HG02840 (cell line): ENCODE results near the gene OR5B12.
"Not testable (repeated sequence)": the region's sequence is repeated elsewhere in the genome, so short reads cannot be mapped to it uniquely, and the experiment has no call there.

ENCODE experiments used
- ATAC-seq: cut with Tn5 transposase; IDR thresholded peaks from one replicate; pipeline ENCODE4 v1.9.1; 2021; ENCODE audit warnings: mild to moderate bottlenecking, moderate library complexity, moderate number of reproducible peaks; ENCODE audit not compliant: unreplicated experiment, low FRiP score

OR5B12 gene

DNA sequence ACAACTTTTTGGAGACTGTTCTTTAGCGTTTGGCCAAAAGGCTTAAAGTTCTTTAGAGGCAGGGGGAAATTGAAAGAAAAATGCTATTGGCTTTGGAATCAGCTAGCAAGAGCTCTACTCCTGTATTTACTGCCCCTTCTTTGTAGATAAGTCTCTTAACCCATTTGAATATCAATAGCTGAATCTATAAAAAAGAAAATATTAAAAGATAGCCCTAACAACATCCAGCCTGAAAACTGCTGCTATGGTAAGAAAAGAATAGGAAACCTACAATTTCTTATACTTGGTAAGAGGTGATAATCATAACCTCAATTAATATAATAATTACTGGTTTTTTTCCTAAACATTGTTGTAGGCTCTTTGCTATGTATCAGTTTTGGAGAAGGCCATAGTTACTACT is at the start of gene OR5B12:
Gene OR5B12 (minus strand): TSS at position 101 of the 400 bp plus-strand sequence. CDS start 2,085 bp downstream, outside the sequence.
- ATAC-seq: no peak

DNA sequence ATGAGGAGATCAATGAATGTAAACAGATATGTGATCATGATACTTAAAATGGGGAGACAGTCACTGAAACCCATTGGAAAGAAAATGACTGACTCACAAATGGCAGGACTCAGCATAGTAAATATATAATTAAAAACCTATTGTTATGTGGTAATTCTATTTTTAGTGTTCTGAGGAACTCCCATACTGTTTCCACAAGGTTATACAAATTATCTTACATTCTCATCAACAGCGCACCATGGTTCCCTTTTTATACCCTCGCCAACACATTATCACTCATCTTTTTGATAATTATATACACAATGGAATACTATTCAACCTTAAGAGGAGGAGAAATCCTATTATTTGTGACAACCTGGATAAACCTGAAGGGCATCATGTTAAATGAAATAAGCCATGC is 48.8 kb upstream of the OR5B12 start:
- ATAC-seq: no peak

DNA sequence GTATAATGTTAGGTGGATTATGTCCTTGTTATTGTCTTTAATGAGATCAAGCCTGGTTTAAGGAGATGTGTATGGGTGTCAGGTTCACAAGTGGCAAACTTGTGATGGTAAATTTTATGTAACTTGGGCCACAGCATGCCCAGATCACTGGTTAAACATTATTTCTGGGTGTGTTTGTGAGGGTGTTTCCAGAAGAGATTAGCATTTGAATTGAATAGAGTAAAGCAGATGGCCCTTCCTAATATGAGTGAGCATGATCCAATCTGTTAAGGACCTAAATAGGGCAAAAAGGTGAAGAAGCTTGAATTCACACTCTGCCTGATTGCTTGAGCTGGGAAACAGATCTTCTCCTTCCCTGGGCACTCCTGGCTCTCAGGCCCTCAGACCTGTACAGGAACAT is 45.1 kb upstream of the OR5B12 start:
- no peak for ATAC-seq

DNA sequence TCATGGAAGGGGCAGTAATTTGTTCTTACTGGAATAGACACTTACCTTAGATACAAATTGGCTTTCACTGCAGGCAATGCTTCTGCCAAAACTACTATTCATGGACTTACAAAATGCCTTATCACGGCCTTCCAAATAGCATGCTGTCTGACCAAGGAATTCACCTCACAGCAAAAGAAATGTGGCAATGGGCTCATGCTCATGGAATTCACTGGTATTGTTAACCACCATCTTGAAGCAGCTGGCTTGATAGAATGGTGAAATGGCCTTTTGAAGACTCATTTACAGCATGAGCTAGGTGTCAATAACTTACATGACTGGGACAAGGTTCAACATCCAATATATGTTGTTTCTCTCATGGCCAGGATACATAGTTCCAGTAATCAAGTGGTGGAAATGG is 43.9 kb upstream of the OR5B12 start:
- no peak for ATAC-seq

DNA sequence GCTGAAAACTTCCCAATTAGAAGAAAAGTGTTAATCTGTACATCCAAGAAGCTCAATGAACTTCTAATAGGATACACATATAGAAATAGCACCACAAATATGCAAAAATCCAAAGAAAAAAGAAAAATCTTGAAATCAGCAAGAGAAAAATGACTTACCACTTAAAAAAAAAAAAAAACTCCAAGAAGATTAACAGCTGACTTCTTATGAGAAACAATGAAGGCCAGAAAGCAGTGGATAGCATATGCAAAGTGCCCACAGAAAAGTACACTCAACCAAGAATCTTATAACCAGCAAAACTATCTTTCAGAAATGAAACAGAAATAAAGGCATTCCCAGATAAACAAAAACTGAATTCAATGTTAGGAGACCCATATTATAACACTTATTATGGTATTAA is 29.9 kb upstream of the OR5B12 start:
- no peak for ATAC-seq

DNA sequence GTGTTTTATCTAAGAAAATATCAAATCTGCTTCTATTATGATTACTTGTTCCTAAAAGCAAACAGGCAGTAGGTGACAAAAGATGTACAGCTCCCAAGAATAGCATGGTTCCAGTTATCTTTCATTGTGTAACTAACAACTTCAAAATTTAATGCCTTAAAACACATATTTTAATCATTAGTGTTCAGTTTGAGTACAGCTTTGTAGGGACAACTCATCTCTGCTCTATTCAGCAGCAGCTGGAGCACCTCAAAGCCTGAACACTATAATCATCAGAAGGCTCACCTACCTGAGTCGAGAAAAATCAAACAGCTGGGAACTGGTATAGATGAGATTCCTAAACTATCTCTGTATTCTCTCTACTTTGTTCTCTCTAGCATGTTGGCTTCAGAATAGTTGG is 24.3 kb upstream of the OR5B12 start:
- no peak for ATAC-seq

DNA sequence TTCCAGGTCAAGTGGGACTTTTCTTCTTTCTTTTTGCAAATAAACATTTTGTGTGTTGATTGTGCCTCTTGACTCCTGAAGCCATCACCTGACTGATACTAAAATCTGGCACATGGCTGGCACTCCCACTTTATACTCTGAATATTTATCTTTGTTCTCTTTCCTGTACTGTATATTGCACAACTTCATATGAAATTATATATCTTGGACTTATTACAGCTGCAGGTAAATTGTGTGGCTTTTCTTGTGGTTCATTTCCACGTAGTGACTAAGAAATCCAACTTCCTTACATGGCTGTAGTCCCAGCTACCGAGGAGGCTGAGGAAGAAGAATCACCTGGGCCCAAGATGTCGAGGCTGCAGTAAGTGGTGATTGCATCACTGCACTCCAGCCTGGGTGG is 23.7 kb upstream of the OR5B12 start:
- no peak for ATAC-seq

DNA sequence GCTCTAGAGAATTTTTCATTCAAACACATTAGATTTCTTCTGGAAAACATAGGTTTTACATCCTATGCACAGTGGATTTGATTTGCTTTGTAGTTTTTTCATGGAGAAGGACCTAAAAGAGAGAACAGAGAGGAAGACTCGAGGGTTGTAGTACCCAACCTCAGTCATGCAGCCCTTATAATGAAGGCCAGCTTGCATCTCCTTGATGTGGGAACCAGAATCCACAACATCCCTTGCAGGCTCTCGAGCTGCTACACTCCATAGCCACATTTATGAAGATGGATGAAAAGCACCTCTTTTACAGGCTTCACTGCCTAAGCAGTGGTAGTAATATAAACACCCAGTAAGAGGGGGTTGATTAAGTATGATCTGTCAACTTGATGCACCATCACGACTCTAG is 9.5 kb upstream of the OR5B12 start:
- ATAC-seq: no peak

DNA sequence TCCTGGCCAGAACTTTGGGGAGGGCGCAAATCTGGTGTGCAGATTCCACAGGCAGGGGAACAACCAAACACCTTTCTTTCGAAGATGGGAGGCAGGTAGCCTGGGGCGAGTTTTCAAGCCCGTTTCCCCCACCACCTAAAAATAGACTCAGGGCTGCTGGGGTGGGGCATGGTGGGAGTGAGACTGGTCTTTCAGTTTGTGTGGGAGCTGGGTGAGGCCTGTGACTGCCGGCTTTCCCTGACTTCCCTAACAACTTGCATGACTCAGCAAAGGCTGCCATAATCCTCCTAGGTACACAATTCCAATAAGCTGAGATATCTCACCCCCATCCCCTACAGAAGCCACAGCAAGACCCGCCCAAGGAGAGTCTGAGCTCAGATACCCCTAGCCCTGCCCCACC is 4.3 kb upstream of the OR5B12 start:
- no peak for ATAC-seq

DNA sequence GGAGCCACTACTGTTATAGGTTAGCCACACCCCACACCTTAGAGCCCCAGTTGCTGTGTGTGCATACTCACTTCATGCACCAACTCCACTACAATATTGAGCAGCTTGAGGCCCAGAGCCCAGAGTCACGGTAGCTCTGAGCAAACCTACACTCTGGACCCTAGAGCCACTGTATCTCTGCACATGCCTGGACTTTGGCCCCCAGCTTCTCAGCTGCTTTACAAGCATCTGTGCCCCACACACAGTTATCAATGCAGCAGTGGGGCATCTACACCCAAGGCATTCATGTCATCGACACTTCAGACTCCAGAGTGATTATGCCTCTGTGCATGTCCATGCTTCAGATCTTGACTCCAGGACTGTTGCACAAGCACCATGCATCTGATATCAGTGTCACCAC is 2.3 kb upstream of the OR5B12 start:
- no peak for ATAC-seq

DNA sequence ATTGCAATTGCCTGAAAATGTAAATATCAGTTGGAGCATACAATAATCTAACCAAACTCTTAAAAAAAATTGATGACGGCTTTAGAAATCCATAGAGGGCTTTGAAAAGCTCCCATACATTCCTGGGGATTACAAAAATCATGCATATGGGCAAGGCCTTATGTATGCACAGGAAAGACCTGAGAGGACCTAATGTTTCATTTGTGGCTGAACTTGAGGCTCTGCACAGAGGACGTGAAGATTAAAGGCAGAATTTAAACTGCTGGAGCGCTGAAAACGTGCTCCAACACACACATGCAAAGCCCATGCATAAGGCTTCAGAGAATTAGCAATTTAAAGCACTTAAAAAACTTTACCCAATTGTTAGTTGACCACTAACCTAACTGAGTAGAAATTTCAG is 3.5 kb downstream of the OR5B12 start:
- no peak for ATAC-seq

DNA sequence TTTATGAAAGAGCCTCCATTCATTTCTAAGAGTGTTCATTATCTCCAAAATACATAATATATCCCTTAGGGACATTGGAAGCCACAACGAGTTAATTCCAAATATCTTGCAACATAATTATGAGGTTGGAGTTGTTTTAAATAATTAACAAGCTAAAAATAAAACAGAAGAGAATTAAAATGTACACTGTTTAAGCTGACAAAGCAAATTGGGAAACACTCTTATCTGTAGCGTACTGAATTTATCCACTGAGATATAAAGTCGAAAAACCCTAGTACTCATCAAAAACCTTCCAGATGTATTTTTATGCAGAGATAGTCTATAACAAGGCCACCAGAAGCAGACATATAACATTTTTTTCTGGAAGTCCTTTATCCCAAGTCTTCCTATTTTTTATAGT is 7.8 kb downstream of the OR5B12 start:
- ATAC-seq: no peak

DNA sequence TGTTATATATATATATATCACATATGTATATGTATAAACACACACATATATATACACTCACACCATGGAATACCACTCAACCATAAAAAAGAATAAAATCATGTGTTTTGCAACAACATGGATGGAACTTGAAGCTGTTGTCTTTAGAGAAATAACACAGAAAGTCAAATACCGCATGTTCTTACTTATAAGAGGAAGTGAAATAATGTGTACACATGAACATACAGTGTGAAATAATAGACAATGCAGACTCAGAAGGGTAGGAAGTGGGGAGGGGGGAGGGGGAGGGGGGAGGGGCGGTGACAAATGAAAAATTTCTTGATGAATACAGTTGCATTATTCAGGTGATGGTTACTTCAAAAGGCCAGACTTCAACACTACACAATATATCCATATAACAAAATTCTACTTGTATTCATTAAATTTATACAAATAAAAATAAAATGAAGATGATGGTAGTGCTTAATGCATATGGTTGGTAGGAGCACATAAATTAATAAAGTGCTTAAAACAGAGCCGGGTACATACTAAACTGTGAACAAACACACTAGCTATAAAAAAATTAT is 8.3 kb downstream of the OR5B12 start:
- no peak for ATAC-seq

DNA sequence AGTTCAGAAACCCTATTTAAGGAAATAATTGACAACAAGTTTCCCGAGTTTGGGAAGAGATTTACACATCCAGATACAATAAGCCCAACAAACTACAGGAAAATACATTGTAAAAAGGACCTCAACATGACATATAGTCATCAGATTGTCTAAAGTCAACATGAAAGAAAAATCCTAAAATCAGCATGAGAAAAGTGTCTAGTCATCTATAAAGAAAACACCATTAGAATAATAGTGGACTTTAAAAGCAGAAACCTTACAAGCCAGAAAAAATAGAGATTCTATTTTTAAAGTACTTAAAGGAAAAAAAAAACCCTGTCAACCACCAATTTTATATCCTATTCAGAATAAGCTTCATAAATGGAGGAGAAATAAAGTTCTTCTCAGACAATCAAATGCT is 12.8 kb downstream of the OR5B12 start:
- ATAC-seq: no peak

DNA sequence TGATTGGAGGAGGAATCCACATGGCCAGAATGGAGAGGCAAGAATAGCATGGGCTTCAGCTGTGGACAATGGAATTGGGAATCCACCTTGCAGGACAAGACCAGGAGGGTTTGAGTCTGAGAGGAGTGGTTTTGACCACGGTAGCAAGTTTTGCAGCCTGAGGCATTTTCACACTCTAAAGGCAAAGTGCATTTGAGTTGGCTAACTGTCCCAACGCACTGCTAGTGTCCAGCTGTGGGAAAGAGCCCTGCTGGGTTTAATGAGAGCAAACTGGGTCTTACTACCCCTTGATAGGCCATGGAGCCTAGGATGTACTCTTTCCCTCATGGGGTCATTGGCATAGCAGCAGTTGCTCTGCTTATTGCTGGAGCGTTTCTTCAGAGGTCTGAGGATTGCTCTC is 14.0 kb downstream of the OR5B12 start, which contains the start of gene OR5B2:
Gene OR5B2 (minus strand): TSS at position 101 of the 400 bp plus-strand sequence. CDS start 4,860 bp downstream, outside the sequence.
- ATAC-seq: no peak

DNA sequence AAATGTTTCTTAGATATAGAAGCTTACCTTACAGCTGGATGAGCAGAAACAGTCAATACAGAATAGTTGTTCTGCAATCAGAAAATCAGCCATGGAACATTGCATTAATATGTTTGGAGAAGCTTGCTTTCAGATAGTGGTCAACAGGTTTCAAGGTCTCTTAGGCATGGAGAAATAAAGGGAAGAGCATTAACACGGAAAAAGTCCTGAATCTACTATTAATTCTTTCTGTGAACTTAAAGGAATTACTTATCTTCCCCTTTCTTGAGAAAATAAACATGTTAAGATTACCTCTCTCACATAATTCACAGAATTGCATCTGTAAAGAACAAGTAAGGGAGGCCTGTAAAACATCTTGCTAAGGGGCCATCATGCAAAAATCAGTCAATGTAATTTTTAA is 35.3 kb downstream of the OR5B12 start, which contains the start of gene OR5B3:
Gene OR5B3 (minus strand): TSS at position 101 of the 400 bp plus-strand sequence. CDS start 3,465 bp downstream, outside the sequence.
- ATAC-seq: no peak

DNA sequence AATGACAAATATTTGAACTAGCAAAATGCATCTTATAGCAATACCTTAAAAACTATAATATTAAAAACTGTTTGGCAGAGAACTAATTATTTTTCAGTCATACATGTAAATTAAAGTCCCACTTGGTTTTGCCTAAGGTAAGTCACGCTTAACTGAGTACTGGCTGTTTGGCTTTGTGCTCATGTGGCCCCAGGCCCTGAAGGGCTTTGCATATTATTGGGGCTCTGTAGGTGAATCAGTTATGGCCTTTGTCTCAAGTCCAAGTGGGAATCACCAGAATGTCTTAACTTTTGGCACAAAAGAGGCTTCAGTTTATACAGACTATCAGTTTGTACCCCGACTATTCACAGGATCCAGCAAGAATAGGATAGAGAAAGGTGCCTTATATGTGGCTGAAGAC is 42.4 kb downstream of the OR5B12 start:
- ATAC-seq: not testable (repeated sequence)

DNA sequence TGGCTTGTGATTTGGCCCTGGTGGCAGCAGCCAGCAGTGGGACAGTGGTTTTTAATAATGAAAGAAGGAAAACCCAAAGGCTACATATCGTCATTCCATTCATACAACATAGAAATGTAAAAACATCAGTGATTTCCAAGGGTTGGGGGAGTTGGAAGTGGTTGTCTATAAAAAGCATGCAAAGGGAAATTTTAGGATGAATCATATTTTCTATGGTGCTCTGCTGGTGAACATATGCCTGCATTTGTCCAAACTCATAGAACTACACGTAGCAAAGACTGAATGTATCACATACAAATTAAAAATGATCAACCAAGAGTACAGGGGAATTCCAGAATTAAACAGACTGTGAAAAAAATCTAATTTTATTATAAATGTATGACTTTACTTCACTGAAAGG is 46.5 kb downstream of the OR5B12 start:
- ATAC-seq: no peak

DNA sequence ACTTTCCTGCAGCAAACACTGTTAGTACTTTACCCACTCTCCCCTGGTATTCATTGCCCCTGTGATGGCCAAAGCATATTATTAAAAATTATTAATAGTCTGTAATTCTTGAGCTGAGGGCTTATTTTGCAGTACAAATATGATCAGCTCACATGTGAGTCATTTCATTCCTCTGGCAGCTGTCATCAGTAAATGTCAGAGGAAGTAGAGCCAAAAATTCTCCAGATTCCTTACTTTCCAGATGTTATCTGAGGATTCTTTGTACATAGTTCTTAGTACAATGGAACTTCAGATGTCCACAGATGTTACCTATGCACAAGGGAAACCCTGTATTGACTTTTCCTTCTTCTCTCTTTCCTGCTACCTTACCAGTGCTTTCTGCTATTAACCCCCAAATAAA is 47.8 kb downstream of the OR5B12 start:
- ATAC-seq: no peak

DNA sequence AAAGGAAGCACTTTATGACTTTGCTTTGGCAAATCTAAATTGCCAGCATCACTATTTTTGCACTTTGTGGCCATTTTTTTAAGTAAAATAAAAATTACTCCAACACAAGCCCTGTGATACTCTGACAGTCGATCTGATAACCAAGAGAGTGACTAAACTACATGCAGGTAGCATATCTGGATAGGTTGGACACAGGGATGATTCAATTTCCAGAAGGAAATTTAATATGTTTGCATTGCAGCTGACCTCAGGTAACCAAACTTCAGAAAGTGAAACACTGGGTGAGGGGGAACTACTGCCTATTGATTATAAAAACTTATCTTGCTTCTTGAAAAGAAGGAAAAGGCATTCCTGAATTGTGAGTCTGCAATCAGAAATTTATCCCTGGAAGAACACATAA is 49.3 kb downstream of the OR5B12 start:
- ATAC-seq: no peak

DNA sequence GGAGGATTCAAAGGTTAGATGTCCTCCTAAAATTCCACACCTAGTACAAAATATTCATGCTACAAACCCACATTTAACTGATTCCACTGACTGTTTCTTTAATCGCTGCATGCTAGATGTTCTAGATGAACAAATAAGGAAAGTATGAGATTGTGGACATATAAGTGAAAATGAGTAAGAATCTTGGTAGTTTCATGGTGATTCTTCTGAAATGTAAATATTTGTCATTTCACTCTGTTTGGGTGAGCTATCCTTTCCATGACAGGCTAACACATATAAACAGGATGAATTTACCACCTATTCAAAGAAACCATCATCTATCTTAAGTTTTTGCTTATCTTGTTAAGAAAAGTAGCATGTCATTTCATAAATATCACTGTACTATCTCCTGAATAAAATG is 50.2 kb downstream of the OR5B12 start:
- no peak for ATAC-seq

DNA sequence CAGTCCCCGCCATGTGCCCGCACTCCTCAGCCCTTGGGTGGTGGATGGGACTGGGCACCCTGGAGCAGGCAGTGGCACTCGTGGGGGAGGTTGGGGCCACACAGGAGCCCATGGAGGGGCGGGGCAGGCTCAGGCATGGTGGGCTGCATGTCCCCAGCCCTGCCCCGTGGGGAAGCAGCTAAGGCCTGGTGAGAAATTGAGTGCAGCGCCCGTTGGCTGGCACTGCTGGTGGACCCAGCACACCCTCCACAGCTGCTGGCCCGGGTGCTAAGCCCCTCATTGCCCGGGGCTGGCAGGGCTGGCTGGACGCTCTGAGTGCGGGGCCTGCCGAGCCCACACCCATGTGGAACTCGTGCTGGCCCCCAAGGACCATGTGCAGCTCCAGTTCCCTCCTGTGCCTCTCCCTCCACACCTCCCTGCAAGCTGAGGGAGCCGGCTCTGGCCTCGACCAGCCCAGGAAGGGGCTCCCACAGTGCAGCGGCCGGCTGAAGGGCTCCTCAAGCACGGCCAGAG is 51.4 kb downstream of the OR5B12 start:
- no peak for ATAC-seq
